IPS-18c (cell line): Measurements from ENCODE around the gene IER5.

Source experiments
- H3K4me3 ChIP-seq: 2 replicates; pipeline ENCODE4 v1.7.0; 2013; ENCODE audit warnings: low read depth, mild to moderate bottlenecking, low read length, moderate library complexity; ENCODE audit not compliant: insufficient read depth
- H3K9me3 ChIP-seq: one replicate; pipeline ENCODE4 v1.6.1; 2013; ENCODE audit warnings: mild to moderate bottlenecking, low read length, moderate library complexity; ENCODE audit not compliant: control insufficient read depth, insufficient read depth

IER5 gene

DNA sequence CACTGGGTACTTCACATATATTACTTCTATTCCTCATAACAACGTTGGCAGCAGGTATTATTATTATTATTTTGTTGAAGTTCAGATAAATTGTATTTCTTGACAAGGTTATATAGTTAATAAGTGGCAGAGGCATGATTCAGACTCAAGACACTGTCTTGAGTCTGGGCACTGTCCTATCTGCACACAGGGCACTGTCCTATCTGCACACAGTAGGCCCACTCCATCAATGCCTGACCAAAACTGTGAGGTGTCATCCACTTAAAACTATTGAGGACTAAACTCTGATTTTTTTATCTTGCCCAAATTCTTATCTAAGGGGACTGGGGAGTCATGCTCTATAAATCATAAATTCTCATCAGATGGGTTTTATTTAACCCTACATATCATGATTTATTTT lies 23.8 kb upstream of the IER5 start:
- Histone ChIP-seq H3K4me3 (no peak overlapping the region), H3K9me3 (no peaks in the 10 kb centered on the region)

DNA sequence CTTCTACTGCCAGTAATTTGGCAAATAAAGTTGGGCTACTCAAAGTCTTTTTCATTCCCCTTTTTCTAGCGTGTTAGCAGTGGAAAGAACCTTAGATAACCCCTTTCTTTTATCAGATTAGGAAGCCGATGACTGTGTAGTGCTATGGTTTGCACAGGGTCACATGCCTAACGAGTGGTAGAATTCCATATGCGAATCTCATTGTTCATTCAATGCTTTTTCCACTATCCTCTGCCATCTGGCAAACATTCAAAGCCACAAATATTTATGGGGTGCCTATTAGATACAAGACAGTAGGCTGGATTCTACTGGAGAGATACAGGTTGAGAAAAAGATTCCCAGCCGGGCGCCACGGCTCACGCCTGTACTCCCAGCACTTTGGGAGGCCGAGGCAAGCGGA lies 14.9 kb upstream of the IER5 start:
- Histone ChIP-seq H3K4me3 (no peak overlapping the region), H3K9me3 (no peaks in the 10 kb centered on the region)

- Histone ChIP-seq H3K4me3 (no peak overlapping the region), H3K9me3 (no peaks in the 10 kb centered on the region)
Measured at GRCh38 chr1:181075766-181076350, 12.6 kb upstream of the IER5 start.

DNA sequence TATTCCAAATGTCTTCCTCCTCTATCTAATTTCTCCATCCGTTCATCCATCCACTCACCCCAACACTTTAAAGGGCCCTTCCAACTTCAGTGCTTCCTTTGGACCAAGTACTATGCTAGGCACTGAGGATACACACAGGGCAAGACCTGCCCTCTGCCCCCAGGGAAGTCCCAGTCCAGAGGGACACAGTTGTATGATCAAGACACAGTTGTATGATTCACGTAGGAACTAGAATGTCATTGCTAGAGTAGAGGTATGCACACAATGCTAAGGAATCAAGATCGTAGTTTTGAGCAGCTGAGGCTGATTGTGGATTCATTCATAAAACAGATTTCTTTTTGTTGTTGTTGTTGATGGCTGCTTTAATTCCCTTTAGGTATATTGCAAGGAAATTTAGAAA lies 11.6 kb upstream of the IER5 start:
- Histone ChIP-seq H3K9me3 (no peaks in the 10 kb centered on the region), H3K4me3 (no peak overlapping the region)

GRCh38 chr1:181077576-181078242 lies 10.8 kb upstream of the IER5 start:
- Histone ChIP-seq H3K4me3 (no peak overlapping the region), H3K9me3 (no peaks in the 10 kb centered on the region)

- no peak overlapping the region for H3K4me3 ChIP-seq
Measured at GRCh38 chr1:181079382-181079781, 9.1 kb upstream of the IER5 start.

GRCh38 chr1:181079920-181080319 lies 8.6 kb upstream of the IER5 start:
- H3K4me3 ChIP-seq, result no peak overlapping the region
- no peaks in the 10 kb centered on the region for H3K9me3 ChIP-seq

More at GRCh38 chr1:181079382-181079781, 9.1 kb upstream of the IER5 start:
- H3K9me3 ChIP-seq, result no peaks in the 10 kb centered on the region

GRCh38 chr1:181080556-181080955 lies 7.9 kb upstream of the IER5 start:
- no peak overlapping the region for H3K4me3 ChIP-seq
- no peaks in the 10 kb centered on the region for H3K9me3 ChIP-seq

DNA sequence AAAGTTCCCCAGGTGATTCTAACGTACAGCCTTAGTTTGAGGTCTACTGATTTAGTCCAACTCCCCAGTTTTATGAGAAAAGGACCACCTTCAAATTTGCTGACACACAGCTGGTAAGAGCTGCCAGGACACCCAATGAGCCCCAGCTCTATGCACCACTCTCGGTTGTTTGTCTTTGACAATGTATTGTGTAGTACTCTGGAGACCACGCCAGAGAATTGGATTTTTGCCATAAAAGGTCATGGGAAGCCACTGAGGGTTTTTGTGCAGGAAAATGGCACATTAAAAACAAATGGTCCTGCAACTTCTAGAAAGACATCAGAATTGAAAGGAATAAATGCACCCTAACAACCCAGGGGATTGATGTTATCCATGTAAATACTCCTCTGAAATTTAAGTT lies 7.1 kb upstream of the IER5 start:
- H3K4me3 ChIP-seq, result no peak overlapping the region
- no peaks in the 10 kb centered on the region for H3K9me3 ChIP-seq

DNA sequence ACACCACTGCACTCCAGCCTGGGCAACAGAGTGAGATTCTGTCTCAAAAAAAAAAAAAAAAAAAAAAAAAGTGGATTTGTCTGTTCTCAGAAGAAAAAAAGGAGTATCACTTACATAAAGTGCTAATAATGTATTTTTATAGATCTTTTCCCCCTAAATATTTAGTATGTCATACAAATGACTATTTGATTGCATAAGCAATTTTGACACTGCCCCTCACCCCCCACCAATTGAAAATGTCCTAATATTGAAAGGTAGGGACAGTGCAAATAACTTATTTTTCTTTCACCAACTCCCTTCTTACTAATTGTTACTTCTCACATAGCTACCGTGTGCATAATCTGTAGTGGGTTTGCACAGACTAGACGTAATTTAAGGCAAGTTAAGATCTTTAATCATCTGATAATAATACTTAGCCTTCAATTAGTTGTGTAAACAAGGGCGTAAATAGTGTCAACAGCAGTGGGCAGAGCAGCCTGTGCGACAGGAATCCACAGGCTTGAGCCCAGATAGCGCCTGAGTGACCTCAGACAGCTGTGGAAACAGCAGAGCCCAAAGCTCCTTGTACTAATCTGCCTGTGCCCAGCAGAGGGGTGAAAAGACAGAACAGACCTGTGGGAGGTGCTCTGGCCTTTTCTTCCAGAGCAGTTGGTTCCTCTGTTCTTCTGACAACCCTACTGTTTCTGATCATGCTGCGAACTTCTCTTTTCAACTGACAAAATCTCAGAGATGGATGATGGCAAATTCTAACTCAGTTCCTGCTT lies 4.5 kb upstream of the IER5 start:
- no peak overlapping the region for H3K4me3 ChIP-seq
- no peaks in the 10 kb centered on the region for H3K9me3 ChIP-seq

DNA sequence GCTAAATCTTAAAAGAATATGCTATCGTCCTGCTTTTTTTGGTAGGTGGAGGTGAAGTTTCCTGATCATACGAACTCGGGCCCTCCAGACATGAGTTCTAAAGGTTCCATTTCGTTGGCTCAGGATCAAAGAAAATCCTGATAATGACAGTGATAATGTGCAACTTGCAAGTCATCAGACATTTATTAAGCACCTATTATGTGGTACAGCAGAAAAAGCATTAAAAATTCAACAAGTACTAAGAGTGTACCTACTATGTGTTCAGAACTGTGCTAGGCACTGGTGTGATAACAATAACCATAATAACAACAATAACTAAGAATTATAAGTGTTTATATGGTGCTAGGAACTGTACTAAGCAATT lies 3.9 kb upstream of the IER5 start:
- peaks cover 2% of the 10 kb centered on the region for H3K9me3 ChIP-seq
- H3K4me3 ChIP-seq, result no peak overlapping the region

GRCh38 chr1:181086091-181086490 lies 2.4 kb upstream of the IER5 start:
- Histone ChIP-seq H3K4me3 (no peak overlapping the region), H3K9me3 (peaks cover 3% of the 10 kb centered on the region)

DNA sequence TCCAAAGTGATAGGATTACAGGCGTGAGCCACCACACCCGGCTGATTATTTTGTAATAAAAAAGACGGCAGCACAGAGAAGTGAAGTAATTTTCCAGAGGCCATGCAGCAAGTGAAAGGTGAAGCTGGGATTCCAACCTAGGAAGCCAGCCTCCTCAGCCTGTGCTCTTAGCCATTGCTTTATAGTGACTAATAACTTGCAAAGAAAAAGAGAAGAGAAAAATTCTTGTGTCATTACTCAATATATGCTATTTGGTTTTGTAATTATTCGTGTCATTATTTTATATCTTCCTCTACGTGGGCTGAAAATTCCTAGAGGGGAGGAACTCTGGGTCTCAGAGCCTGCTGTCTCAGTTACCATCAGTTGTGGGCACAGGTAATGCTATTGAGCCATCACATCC lies 1.6 kb upstream of the IER5 start:
- no peak overlapping the region for H3K4me3 ChIP-seq
- peaks cover 3% of the 10 kb centered on the region for H3K9me3 ChIP-seq

GRCh38 chr1:181087400-181087901 lies 1.0 kb upstream of the IER5 start:
- no peak overlapping the region for H3K4me3 ChIP-seq
- H3K9me3 ChIP-seq, result peaks cover 3% of the 10 kb centered on the region

GRCh38 chr1:181089017-181089675 lies 646 bp downstream of the IER5 start:
- H3K9me3 ChIP-seq, result peaks cover 3% of the 10 kb centered on the region
- H3K4me3 ChIP-seq, result peak overlapping the region; percentile 80

DNA sequence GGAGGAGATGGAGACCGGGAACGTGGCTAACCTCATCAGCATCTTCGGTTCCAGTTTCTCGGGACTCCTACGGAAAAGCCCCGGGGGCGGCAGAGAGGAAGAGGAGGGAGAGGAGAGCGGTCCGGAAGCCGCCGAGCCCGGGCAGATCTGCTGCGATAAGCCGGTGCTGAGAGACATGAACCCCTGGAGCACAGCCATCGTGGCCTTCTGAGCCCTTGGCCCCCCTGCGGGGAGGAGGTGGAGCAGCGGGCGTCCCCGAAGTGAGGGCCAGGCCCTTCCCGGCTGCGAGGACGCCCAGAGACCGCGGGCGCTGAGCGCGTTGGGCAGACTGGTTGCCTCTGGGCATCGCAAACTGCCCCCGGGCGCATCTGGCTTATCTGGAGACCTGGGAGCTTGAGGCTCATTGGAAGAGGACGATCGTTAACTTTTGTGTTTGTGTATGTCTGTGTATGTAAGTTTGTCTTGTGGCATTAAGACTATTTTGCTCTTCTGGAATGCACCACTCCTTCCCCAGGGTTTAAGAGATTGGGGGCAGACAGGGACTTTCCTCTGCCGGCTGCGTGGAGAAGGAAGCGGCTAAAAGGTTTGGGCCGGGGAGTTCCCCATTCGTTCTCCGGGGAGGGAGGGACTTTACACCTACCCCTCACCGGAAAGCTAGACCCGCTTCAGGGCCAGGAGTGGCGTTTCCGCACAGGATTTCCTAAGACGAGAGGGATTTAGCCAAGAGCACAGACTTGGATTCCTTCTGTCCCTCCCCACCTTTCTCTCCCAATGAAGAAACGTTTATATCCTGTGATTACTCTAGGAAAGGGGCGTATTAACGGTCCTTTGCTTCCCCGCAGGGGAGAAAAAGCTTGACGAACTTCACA lies 1.4 kb downstream of the IER5 start:
- Histone ChIP-seq H3K9me3 (peaks cover 3% of the 10 kb centered on the region), H3K4me3 (peak overlapping the region; percentile 80)

DNA sequence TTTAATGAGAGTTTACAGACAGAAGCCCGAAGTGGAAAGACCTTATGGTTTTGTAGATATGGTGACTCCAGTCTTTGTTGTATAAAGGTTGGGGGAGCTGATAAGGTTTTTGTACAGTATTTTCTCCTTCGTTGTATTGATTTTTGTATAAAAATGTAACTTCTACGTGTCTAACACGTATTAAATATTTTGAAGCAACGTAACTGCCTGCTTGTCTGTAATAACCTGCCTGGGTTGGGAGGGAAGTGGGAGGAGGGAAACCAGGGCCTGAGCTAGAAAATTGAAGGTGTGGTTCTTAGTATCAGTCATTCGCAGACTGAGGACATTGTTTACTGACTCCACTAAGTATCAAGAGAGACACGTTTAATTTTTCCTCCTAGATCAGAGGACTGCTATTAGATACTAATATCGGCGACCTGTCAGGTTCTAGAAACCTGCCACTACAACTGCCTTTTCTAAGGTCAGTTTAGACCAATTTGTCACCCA lies 2.2 kb downstream of the IER5 start:
- Histone ChIP-seq H3K9me3 (peaks cover 3% of the 10 kb centered on the region), H3K4me3 (peak overlapping the region; percentile 80)
